ENCODE data around the gene RPS27L. TPM values are rescaled to one million over a fixed set of nuclear protein-coding genes. Genes with fewer than 3 reads are reported as not detected.

The RPS27L gene
- total and polyA plus RNA-seq, 12 donors: 45.1 to 294 (median 197) TPM

DNA sequence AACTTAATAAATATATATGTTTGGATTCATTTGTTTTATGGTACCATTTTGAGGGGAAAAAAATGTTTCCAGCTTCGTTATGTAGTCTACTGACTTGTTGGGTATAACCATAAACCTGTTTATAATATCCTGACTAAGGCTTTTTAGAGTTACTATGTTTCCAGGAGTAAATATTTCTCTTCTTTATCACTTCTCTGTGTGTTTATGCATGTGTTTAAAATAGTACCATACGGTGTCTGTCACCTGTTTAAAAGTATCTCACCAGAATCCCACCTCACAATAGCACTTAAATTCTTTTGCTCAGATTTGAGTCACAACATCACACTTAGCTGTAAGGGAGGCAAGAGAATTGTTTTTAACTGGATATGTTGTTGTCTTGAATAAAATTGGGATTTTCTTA lies 20.5 kb downstream of the RPS27L start:
- 96 to 98% (median 97%) methylated on average over 2 of the region's 2 CpGs for WGBS, 4 donors
- Histone ChIP-seq H3K4me1 (replicated peaks in 1 of 2) (peaks cover 16 to 25% of the 10 kb centered on the region in 2 donors), H3K36me3 (replicated peaks in 1 of 2) (no peaks in the 10 kb centered on the region), H3K9me3 (replicated peaks in 1 of 3) (no peaks in the 10 kb centered on the region), H3K4me3 (no peak overlapping the region), H3K27me3 (no peaks in the 10 kb centered on the region), H3K27ac (peak overlapping the region in 3 of 5 donors; percentile 2 to 94 (median 90))
- TF ChIP-seq, protein P1, sequence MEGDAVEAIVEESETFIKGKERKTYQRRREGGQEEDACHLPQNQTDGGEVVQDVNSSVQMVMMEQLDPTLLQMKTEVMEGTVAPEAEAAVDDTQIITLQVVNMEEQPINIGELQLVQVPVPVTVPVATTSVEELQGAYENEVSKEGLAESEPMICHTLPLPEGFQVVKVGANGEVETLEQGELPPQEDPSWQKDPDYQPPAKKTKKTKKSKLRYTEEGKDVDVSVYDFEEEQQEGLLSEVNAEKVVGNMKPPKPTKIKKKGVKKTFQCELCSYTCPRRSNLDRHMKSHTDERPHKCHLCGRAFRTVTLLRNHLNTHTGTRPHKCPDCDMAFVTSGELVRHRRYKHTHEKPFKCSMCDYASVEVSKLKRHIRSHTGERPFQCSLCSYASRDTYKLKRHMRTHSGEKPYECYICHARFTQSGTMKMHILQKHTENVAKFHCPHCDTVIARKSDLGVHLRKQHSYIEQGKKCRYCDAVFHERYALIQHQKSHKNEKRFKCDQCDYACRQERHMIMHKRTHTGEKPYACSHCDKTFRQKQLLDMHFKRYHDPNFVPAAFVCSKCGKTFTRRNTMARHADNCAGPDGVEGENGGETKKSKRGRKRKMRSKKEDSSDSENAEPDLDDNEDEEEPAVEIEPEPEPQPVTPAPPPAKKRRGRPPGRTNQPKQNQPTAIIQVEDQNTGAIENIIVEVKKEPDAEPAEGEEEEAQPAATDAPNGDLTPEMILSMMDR (IDR thresholded peaks at IDR 0.05): no peak
- TF ChIP-seq POLR2A (IDR thresholded peaks at IDR 0.05): no peak
- no peak for DNase-seq
- intact Hi-C loops (cut with DNase I): no loop called here

DNA sequence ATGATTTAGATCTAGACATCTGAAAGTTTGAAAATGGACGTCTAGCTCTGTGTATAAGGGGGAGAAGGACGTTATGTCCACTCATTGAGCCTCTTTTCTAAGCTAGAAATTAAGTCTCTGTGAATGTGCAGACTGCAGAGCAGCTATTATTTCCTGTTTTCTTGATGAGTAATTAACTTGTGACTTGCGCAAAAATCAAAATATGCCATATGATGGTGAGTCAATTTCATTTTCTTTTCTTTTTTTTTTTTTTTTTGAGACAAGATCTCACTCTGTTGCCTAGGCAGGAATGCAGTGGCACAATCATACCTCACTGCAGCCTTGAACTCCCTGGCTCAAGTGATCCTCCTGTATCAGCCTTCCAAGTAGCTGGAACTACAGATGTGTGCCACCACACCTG lies 21.5 kb downstream of the RPS27L start:
- no peaks in the 10 kb centered on the region for H3K27me3 ChIP-seq
- H3K36me3 ChIP-seq (replicated peaks in 1 of 2): peaks cover 0 to 7% of the 10 kb centered on the region in 2 donors
- TF ChIP-seq, protein P1 (IDR thresholded peaks at IDR 0.05): no peak
- TF ChIP-seq POLR2A (IDR thresholded peaks at IDR 0.05): peak in 1 of 2 donors; percentile 85
- DNase-seq: peak in 6 of 7 donors; percentile 69 to 83 (median 80)
- no peak overlapping the region for H3K4me3 ChIP-seq
- 22 to 42% (median 25%) methylated on average over 3 of the region's 3 CpGs for WGBS, 4 donors
- peaks cover 16 to 25% of the 10 kb centered on the region in 2 donors for H3K4me1 ChIP-seq (replicated peaks in 1 of 2)
- H3K27ac ChIP-seq: peak overlapping the region; percentile 6 to 94 (median 85)
- intact Hi-C loops (cut with DNase I): no loop called here
- no peaks in the 10 kb centered on the region for H3K9me3 ChIP-seq (replicated peaks in 1 of 3)

DNA sequence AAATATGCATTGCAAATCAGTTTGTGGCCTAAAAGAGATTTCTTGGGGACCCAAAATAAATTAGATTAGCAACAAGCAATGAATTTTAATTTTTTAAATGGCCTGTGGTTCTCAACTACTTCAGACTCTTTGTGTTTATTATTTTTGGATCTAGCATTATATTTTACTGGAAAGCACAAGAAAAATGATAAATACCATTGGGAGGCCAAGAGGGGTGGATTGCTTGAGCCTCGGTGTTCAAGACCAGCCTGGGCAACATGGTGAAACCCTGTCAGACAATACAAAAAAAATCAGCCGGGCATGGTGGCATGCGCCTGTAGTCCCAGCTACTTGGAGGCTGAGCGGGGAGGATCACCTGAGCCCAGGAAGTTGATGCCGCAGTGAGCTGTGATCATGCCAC lies 22.0 kb downstream of the RPS27L start:
- Histone ChIP-seq H3K4me3 (no peak overlapping the region), H3K36me3 (replicated peaks in 1 of 2) (peaks cover 0 to 12% of the 10 kb centered on the region in 2 donors), H3K4me1 (replicated peaks in 1 of 2) (peaks cover 16 to 25% of the 10 kb centered on the region in 2 donors), H3K27me3 (no peaks in the 10 kb centered on the region), H3K9me3 (replicated peaks in 1 of 3) (no peaks in the 10 kb centered on the region), H3K27ac (peak overlapping the region; percentile 6 to 94 (median 85))
- intact Hi-C loops (cut with DNase I): no loop called here
- 84 to 90% (median 88%) methylated on average over 5 of the region's 5 CpGs for WGBS, 4 donors
- no peak for TF ChIP-seq POLR2A (IDR thresholded peaks at IDR 0.05)
- TF ChIP-seq, protein P1 (IDR thresholded peaks at IDR 0.05): no peak
- DNase-seq: no peak

DNA sequence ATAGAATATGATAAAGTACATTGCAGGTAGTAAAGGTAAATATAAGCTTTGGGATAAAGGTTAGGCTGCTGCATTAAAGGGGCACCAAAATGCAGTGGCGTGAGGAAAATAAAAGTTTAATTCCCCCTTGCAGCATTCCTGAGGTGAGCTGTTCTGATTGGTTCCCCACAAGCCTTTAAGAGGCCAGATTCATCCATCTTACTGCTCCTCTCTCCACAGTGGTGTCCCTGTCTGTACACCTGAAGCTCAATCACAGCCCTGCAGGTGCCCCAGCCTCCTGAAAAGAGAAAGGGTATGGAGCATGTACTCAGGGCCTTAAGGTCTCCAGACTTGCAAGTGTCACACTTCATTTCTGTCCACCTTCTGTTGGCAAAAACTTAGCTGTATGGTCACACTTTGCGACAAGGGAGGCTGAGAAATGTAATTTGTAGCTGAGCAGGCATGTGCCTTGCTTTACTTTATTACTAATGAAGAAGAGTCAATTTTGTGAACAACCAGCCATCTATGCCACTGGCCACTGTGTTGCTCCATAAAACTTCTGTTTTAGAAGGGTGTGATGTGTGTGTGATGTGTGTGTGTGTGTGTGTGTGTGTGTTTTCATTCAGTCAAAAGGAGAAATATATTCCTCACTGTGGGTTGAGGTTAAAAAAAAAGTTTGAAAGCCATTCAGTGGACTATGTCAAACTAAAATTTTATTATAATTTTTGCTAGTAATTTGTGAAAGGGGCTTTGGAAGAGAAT lies 22.9 kb downstream of the RPS27L start:
- no peak for DNase-seq
- TF ChIP-seq, protein P1 (IDR thresholded peaks at IDR 0.05): no peak
- TF ChIP-seq POLR2A (IDR thresholded peaks at IDR 0.05): no peak
- Histone ChIP-seq H3K4me1 (replicated peaks in 1 of 2) (peaks cover 16 to 25% of the 10 kb centered on the region in 2 donors), H3K27me3 (no peaks in the 10 kb centered on the region), H3K4me3 (no peak overlapping the region), H3K9me3 (replicated peaks in 1 of 3) (no peaks in the 10 kb centered on the region), H3K36me3 (replicated peaks in 1 of 2) (peaks cover 0 to 21% of the 10 kb centered on the region in 2 donors), H3K27ac (peak overlapping the region; percentile 42 to 94 (median 69))
- intact Hi-C loops (cut with DNase I): no loop called here
- WGBS, 4 donors: 92 to 98% (median 97%) methylated on average over 2 of the region's 2 CpGs

Measured in adrenal gland (tissue), 12 donors.